Measurements from ENCODE around the gene CBFA2T3. TPM values are rescaled to one million over a fixed set of nuclear protein-coding genes. Genes with fewer than 3 reads are reported as not detected.

Gene CBFA2T3
- total and polyA plus RNA-seq, 2 of the 8 experiments (the other 6 are each of a cell fraction or from before 2014, with no cell fraction given) = 0.51 to 1.3 TPM

GRCh38 chr16:89023621-89024511, 46.9 kb upstream of the CBFA2T3 start:
- Histone ChIP-seq H2BK12ac (ENCODE audit: low read depth, low read length) (no peak overlapping the region), H3K4me2 (ENCODE audit: insufficient read depth in 1 of 2, low read depth in 2 of 2, low read length in 2 of 2) (no peak overlapping the region), H3K79me1 (ENCODE audit: low read depth, low read length) (no peaks in the 10 kb centered on the region; the same call in 1 of the 2 replicates), H4K91ac (replicated peaks; ENCODE audit: insufficient read length, low read length) (no peak overlapping the region), H3K27me3 (replicated peaks in 1 of 4; ENCODE audit: control insufficient read depth in 3 of 4, extremely low read depth in 1 of 4, insufficient read depth in 3 of 4, low read length in 3 of 4) (peaks cover 0 to 2% (median 0%) of the 10 kb centered on the region in 4 experiments; a peak in 1 of 7 replicates), H3K9ac (replicated peaks in 1 of 4; ENCODE audit: extremely low read depth in 1 of 4, low read depth in 3 of 4, low read length in 3 of 4) (no peak overlapping the region), H2BK20ac (ENCODE audit: low read length) (no peak overlapping the region), H3K23ac (ENCODE audit: insufficient read length) (no peak overlapping the region), H3K79me2 (ENCODE audit: control insufficient read depth in 1 of 2, insufficient read depth in 2 of 2, low read length in 2 of 2) (no peaks in the 10 kb centered on the region), H4K5ac (ENCODE audit: insufficient read length, low read depth, low read length) (no peak overlapping the region), H3K4me3 (ENCODE audit: extremely low read depth in 1 of 4, insufficient read depth in 2 of 4, low read depth in 3 of 4, low read length in 4 of 4) (no peak overlapping the region), H3K4me1 (replicated peaks in 1 of 4; ENCODE audit: control insufficient read depth in 3 of 4, insufficient read depth in 4 of 4, low read length in 3 of 4) (no peaks in the 10 kb centered on the region; a peak in 1 of 7 replicates), H3K18ac (ENCODE audit: extremely low read depth, low read length) (no peak overlapping the region), H2AFZ (ENCODE audit: low read length) (no peak overlapping the region), H3K9me3 (ENCODE audit: insufficient read depth in 2 of 2, low read depth in 1 of 2, low read length in 1 of 2) (no peaks in the 10 kb centered on the region), H4K20me1 (replicated peaks in 1 of 2; ENCODE audit: control insufficient read depth in 1 of 2, insufficient read depth in 2 of 2, low read length in 2 of 2) (peaks cover 0 to 5% of the 10 kb centered on the region in 2 experiments), H3K27ac (ENCODE audit: low read depth, low read length) (no peak overlapping the region), H2BK5ac (ENCODE audit: low read depth, low read length) (no peak overlapping the region; the same call in 1 of the 2 replicates), H2BK15ac (ENCODE audit: low read length) (no peak overlapping the region), H3K23me2 (ENCODE audit: low read depth, low read length) (no peaks in the 10 kb centered on the region), H3K36me3 (ENCODE audit: control insufficient read depth in 2 of 4, insufficient read depth in 4 of 4, low read length in 3 of 4) (no peaks in the 10 kb centered on the region), H3K56ac (replicated peaks; ENCODE audit: insufficient read length, low read depth, low read length) (no peak overlapping the region), H2BK120ac (replicated peaks; ENCODE audit: low read depth, low read length) (no peak overlapping the region), H4K8ac (ENCODE audit: extremely low read depth, insufficient read depth, low read length) (no peak overlapping the region; the same call in none of the 2 replicates), H2AK5ac (ENCODE audit: low read depth, low read length) (no peak overlapping the region), H3K4ac (replicated peaks; ENCODE audit: insufficient read length, low read depth, low read length) (no peak overlapping the region), H3K14ac (ENCODE audit: insufficient read length) (no peak overlapping the region)
- CTCF ChIA-PET (ENCODE audit: partially characterized antibody) = interaction anchor here (0.8 to 1.6 kb wide), 3 partner anchors 11 to 286 kb away, joined by 3 to 4 read pairs (median 3); no protein-coding TSS in a partner anchor
- 81% methylated on average over 19 of the region's 23 CpGs; no CpG with 5 or more reads in 1 of the 2 experiments for WGBS, 2 experiments (ENCODE audit: extremely low coverage in 1 of 2, insufficient coverage in 1 of 2, insufficient read length in 1 of 2, insufficient replicate concordance in 2 of 2, low coverage in 1 of 2, low lambda C conversion rate in 2 of 2, missing lambda C conversion rate in 1 of 2)
- DNase-seq (ENCODE audit: low read depth in 1 of 2, low spot score in 2 of 2) = no peak
- POLR2A ChIA-PET (ENCODE audit: partially characterized antibody) = interaction anchor here (0.9 to 1.6 kb wide), 2 partner anchors 10 kb away, joined by 3 to 5 read pairs; no protein-coding TSS in a partner anchor
- FAIRE-seq = no peak
- no peak for TF ChIP-seq BACH1 (IDR thresholded peaks at IDR 0.05; ENCODE audit: low read length)
- TF ChIP-seq TAF1 (IDR thresholded peaks at IDR 0.05; ENCODE audit: low read depth, low read length) = no peak
- no peak for TF ChIP-seq SIRT6 (IDR thresholded peaks at IDR 0.05; ENCODE audit: low read length)
- TF ChIP-seq ATF3 (IDR thresholded peaks at IDR 0.05; ENCODE audit: insufficient read depth, low read depth, low read length) = no peak
- no peak for TF ChIP-seq HDAC2 (IDR thresholded peaks at IDR 0.05; ENCODE audit: borderline replicate concordance in 1 of 2, low read depth in 2 of 2, low read length in 2 of 2)
- no peak for TF ChIP-seq JUND (IDR thresholded peaks at IDR 0.05; ENCODE audit: low read length)
- TF ChIP-seq CTBP2 (IDR thresholded peaks at IDR 0.05; ENCODE audit: borderline replicate concordance, insufficient read depth, insufficient read length, low read length) = no peak
- TF ChIP-seq MAX (IDR thresholded peaks at IDR 0.05) = no peak
- no peak for TF ChIP-seq EGR1 (IDR thresholded peaks at IDR 0.05; ENCODE audit: borderline replicate concordance, low read depth, low read length)
- no peak for TF ChIP-seq RXRA (IDR thresholded peaks at IDR 0.05; ENCODE audit: insufficient read depth, low read depth, low read length)
